DND-41 (cell line): ENCODE results near the gene C5AR1.

Source experiments
- ATAC-seq: fragments of 200-7000 bp; cut with Tn5 transposase; 3 replicates; pipeline ENCODE4 v1.9.1; 2021; ENCODE audit warnings: low read depth; ENCODE audit not compliant: insufficient read depth
- DNase-seq: peaks from one replicate; pipeline ENCODE4 v3.0.0-alpha.2; 2020
- H2AFZ ChIP-seq: 2 replicates; pipeline ENCODE4 v1.6.0; 2012; ENCODE audit warnings: low read depth, low read length
- H3K27ac ChIP-seq: 2 replicates; pipeline ENCODE4 v1.5.1; 2012; ENCODE audit warnings: low read length, inconsistent platforms
- H3K27me3 ChIP-seq: fragments of 200-600 bp; sonication (generic); 2 replicates; pipeline ENCODE4 v1.6.0; 2012; ENCODE audit warnings: low read length, mild to moderate bottlenecking, inconsistent platforms; ENCODE audit not compliant: insufficient read depth, poor library complexity
- H3K36me3 ChIP-seq: 2 replicates; pipeline ENCODE4 v1.5.1; 2012; ENCODE audit warnings: low read length, inconsistent platforms; ENCODE audit not compliant: insufficient read depth
- H3K4me1 ChIP-seq: 2 replicates; pipeline ENCODE4 v1.5.1; 2012; ENCODE audit warnings: mild to moderate bottlenecking, low read length; ENCODE audit not compliant: insufficient read depth
- H3K4me2 ChIP-seq: 2 replicates; pipeline ENCODE4 v1.6.0; 2012; ENCODE audit warnings: mild to moderate bottlenecking, moderate library complexity, low read length, inconsistent platforms; ENCODE audit not compliant: insufficient read depth
- H3K4me3 ChIP-seq, 2 experiments: fragments of 200-600 bp in 1 of 2; shearing (Covaris generic) in 1 of 2; 2 replicates each; pipeline ENCODE4 v1.5.1; 2012 to 2016; ENCODE audit warnings: inconsistent platforms in 2 of 2, low read length in 2 of 2, mild to moderate bottlenecking in 2 of 2, low read depth in 1 of 2, moderate library complexity in 1 of 2
- H3K79me2 ChIP-seq: 2 replicates; pipeline ENCODE4 v1.6.0; 2012; ENCODE audit warnings: low read length, inconsistent platforms; ENCODE audit not compliant: insufficient read depth
- H3K9ac ChIP-seq: 2 replicates; pipeline ENCODE4 v1.6.0; 2012; ENCODE audit warnings: low read depth, mild to moderate bottlenecking, inconsistent platforms, low read length, moderate library complexity
- H3K9me3 ChIP-seq: 2 replicates; pipeline ENCODE4 v1.5.1; 2012; ENCODE audit warnings: low read length, moderate library complexity, mild to moderate bottlenecking, inconsistent platforms; ENCODE audit not compliant: insufficient read depth, severe bottlenecking
- H4K20me1 ChIP-seq: 2 replicates; pipeline ENCODE4 v1.6.0; 2012; ENCODE audit warnings: low read length; ENCODE audit not compliant: insufficient read depth
- CTCF ChIP-seq: IDR thresholded peaks from 2 replicates; pipeline ENCODE4 v1.5.1; 2012; ENCODE audit warnings: borderline replicate concordance, low read length, moderate library complexity, mild to moderate bottlenecking; ENCODE audit not compliant: poor library complexity, severe bottlenecking; ENCODE audit errors: extremely low read depth
- EZH2 ChIP-seq: IDR thresholded peaks from 3 replicates; pipeline ENCODE4 v1.6.1; 2012; ENCODE audit warnings: borderline replicate concordance, low read depth, mild to moderate bottlenecking, moderate library complexity, low read length, inconsistent platforms; ENCODE audit not compliant: severe bottlenecking

The C5AR1 gene

GRCh38 chr19:47266401-47266941, 43.2 kb upstream of the C5AR1 start:
- no peak overlapping the region for H3K27ac ChIP-seq
- H3K27me3 ChIP-seq, result no peaks in the 10 kb centered on the region
- no peak overlapping the region for H3K9ac ChIP-seq
- H2AFZ ChIP-seq, result no peak overlapping the region
- ATAC-seq (no peak), DNase-seq (no peak)
- no peak overlapping the region for H3K4me2 ChIP-seq
- no peaks in the 10 kb centered on the region for H3K79me2 ChIP-seq
- H3K36me3 ChIP-seq, result peaks cover 46% of the 10 kb centered on the region
- H3K4me3 ChIP-seq, result no peak overlapping the region
- H4K20me1 ChIP-seq, result no peaks in the 10 kb centered on the region
- H3K9me3 ChIP-seq, result no peaks in the 10 kb centered on the region
- TF ChIP-seq EZH2 (no peak), CTCF (no peak)
- H3K4me1 ChIP-seq, result no peaks in the 10 kb centered on the region

- Histone ChIP-seq H3K27ac (no peak overlapping the region; the same call in 1 of the 2 replicates), H4K20me1 (no peaks in the 10 kb centered on the region), H3K79me2 (no peaks in the 10 kb centered on the region), H3K9me3 (no peaks in the 10 kb centered on the region), H3K9ac (no peak overlapping the region), H3K4me1 (peaks cover 6% of the 10 kb centered on the region), H3K36me3 (peaks cover 44% of the 10 kb centered on the region), H3K4me2 (no peak overlapping the region), H3K4me3 (no peak overlapping the region), H2AFZ (no peak overlapping the region), H3K27me3 (no peaks in the 10 kb centered on the region)
- DNase-seq, result no peak
- no peak for TF ChIP-seq EZH2
- ATAC-seq, result no peak
Observed at GRCh38 chr19:47267350-47267759, 42.3 kb upstream of the C5AR1 start.

- no peak overlapping the region for H3K4me2 ChIP-seq
- no peaks in the 10 kb centered on the region for H3K9me3 ChIP-seq
- TF ChIP-seq CTCF (no peak), EZH2 (no peak)
- no peak overlapping the region for H3K9ac ChIP-seq
- no peak overlapping the region for H3K4me3 ChIP-seq
- no peaks in the 10 kb centered on the region for H4K20me1 ChIP-seq
- peaks cover 12% of the 10 kb centered on the region for H3K4me1 ChIP-seq
- H3K79me2 ChIP-seq, result no peaks in the 10 kb centered on the region
- H3K27me3 ChIP-seq, result no peaks in the 10 kb centered on the region
- no peak overlapping the region for H3K27ac ChIP-seq
- H3K36me3 ChIP-seq, result peaks cover 38% of the 10 kb centered on the region
- no peak for DNase-seq
- no peak overlapping the region for H2AFZ ChIP-seq
- ATAC-seq, result no peak
Observed at GRCh38 chr19:47268028-47268427, 41.6 kb upstream of the C5AR1 start.

GRCh38 chr19:47269596-47269995, 40.1 kb upstream of the C5AR1 start:
- no peaks in the 10 kb centered on the region for H3K9me3 ChIP-seq
- no peak overlapping the region for H3K4me2 ChIP-seq
- H3K4me3 ChIP-seq, result no peak overlapping the region
- H3K4me1 ChIP-seq, result peaks cover 15% of the 10 kb centered on the region
- TF ChIP-seq EZH2, result no peak
- TF ChIP-seq CTCF, result no peak
- H3K27me3 ChIP-seq, result no peaks in the 10 kb centered on the region
- H2AFZ ChIP-seq, result no peak overlapping the region
- DNase-seq, result no peak
- H4K20me1 ChIP-seq, result no peaks in the 10 kb centered on the region
- no peaks in the 10 kb centered on the region for H3K79me2 ChIP-seq
- no peak for ATAC-seq
- peaks cover 30% of the 10 kb centered on the region for H3K36me3 ChIP-seq
- H3K9ac ChIP-seq, result no peak overlapping the region
- no peak overlapping the region for H3K27ac ChIP-seq
